Measurements from ENCODE around the gene LNPK.

Gene LNPK

GRCh38 chr2:175874291-175874690 lies 127.8 kb downstream of the LNPK start:
- DNase-seq: no peak
- Mint-ChIP-seq H3K36me3 (ENCODE audit: low read depth) (no peaks in the 10 kb centered on the region), H3K27me3 (ENCODE audit: low read depth, poor library complexity) (peaks cover 14% of the 10 kb centered on the region), H3K9me3 (peaks cover under 1% of the 10 kb centered on the region), H3K4me1 (no peaks in the 10 kb centered on the region), H3K27ac (no peak overlapping the region), H3K4me3 (no peak overlapping the region)
- TF ChIP-seq CTCF (IDR thresholded peaks at IDR 0.05): no peak
